ENCODE data around the gene FBXL4.

DNA sequence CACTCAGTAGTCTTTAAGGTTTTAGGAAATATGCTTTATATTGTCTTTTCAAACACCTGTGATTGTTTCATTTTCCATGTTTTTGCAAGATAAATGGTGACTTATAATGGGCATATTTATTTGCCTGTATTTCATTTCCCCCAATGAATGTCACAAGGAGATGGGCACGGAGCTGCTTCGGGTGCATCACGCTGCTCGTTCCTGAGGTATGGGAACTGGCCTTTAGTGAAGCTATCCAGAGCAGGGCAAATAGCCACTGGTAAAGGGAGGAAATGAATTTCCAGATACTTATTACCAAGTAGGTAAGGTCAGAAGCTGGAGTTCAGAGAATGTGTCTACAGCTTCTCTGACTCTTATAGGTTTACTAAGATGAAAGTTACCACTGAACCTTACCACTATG is 109.7 kb downstream of the FBXL4 start:
- TF ChIP-seq GABPA (IDR thresholded peaks at IDR 0.05; ENCODE audit: low read depth) (no peak), RCOR1 (conservative IDR thresholded peaks at IDR 0.05; ENCODE audit: low read depth, low read length) (no peak), NFYA (IDR thresholded peaks at IDR 0.05; ENCODE audit: borderline replicate concordance, low read depth, low read length) (no peak), YY1 (IDR thresholded peaks at IDR 0.05; ENCODE audit: low read depth, low read length) (no peak), EP300 (IDR thresholded peaks at IDR 0.05; ENCODE audit: borderline replicate concordance in 1 of 2, control insufficient read depth in 1 of 2, low read depth in 2 of 2, low read length in 2 of 2) (no peak), POLR2AphosphoS5 (IDR thresholded peaks at IDR 0.05; ENCODE audit: low read length) (no peak), CHD1 (IDR thresholded peaks at IDR 0.05; ENCODE audit: low read depth, low read length) (no peak), MYB (IDR thresholded peaks at IDR 0.05; ENCODE audit: borderline replicate concordance, low read depth, low read length) (no peak), NRF1 (conservative IDR thresholded peaks at IDR 0.05; ENCODE audit: low read depth, low read length) (no peak)
- TF ChIP-seq, protein P1, sequence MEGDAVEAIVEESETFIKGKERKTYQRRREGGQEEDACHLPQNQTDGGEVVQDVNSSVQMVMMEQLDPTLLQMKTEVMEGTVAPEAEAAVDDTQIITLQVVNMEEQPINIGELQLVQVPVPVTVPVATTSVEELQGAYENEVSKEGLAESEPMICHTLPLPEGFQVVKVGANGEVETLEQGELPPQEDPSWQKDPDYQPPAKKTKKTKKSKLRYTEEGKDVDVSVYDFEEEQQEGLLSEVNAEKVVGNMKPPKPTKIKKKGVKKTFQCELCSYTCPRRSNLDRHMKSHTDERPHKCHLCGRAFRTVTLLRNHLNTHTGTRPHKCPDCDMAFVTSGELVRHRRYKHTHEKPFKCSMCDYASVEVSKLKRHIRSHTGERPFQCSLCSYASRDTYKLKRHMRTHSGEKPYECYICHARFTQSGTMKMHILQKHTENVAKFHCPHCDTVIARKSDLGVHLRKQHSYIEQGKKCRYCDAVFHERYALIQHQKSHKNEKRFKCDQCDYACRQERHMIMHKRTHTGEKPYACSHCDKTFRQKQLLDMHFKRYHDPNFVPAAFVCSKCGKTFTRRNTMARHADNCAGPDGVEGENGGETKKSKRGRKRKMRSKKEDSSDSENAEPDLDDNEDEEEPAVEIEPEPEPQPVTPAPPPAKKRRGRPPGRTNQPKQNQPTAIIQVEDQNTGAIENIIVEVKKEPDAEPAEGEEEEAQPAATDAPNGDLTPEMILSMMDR (IDR thresholded peaks at IDR 0.05 in 2 of 3, conservative IDR thresholded peaks at IDR 0.05 in 1 of 3; ENCODE audit: control insufficient read depth in 2 of 3, extremely low read depth in 1 of 3, insufficient read depth in 1 of 3, low read depth in 3 of 3, low read length in 3 of 3): no peak
- TF ChIP-seq, protein P2, sequence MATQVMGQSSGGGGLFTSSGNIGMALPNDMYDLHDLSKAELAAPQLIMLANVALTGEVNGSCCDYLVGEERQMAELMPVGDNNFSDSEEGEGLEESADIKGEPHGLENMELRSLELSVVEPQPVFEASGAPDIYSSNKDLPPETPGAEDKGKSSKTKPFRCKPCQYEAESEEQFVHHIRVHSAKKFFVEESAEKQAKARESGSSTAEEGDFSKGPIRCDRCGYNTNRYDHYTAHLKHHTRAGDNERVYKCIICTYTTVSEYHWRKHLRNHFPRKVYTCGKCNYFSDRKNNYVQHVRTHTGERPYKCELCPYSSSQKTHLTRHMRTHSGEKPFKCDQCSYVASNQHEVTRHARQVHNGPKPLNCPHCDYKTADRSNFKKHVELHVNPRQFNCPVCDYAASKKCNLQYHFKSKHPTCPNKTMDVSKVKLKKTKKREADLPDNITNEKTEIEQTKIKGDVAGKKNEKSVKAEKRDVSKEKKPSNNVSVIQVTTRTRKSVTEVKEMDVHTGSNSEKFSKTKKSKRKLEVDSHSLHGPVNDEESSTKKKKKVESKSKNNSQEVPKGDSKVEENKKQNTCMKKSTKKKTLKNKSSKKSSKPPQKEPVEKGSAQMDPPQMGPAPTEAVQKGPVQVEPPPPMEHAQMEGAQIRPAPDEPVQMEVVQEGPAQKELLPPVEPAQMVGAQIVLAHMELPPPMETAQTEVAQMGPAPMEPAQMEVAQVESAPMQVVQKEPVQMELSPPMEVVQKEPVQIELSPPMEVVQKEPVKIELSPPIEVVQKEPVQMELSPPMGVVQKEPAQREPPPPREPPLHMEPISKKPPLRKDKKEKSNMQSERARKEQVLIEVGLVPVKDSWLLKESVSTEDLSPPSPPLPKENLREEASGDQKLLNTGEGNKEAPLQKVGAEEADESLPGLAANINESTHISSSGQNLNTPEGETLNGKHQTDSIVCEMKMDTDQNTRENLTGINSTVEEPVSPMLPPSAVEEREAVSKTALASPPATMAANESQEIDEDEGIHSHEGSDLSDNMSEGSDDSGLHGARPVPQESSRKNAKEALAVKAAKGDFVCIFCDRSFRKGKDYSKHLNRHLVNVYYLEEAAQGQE (IDR thresholded peaks at IDR 0.05; ENCODE audit: low read depth, low read length): no peak
- TF ChIP-seq, protein P3, sequence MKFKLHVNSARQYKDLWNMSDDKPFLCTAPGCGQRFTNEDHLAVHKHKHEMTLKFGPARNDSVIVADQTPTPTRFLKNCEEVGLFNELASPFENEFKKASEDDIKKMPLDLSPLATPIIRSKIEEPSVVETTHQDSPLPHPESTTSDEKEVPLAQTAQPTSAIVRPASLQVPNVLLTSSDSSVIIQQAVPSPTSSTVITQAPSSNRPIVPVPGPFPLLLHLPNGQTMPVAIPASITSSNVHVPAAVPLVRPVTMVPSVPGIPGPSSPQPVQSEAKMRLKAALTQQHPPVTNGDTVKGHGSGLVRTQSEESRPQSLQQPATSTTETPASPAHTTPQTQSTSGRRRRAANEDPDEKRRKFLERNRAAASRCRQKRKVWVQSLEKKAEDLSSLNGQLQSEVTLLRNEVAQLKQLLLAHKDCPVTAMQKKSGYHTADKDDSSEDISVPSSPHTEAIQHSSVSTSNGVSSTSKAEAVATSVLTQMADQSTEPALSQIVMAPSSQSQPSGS (IDR thresholded peaks at IDR 0.05; ENCODE audit: low read length): no peak
